Activated CD4-positive, alpha-beta T cell treated with anti-CD3 and anti-CD28 coated beads for 36 hours (primary cell): ENCODE results near the gene SREK1IP1. TPM values are rescaled to one million over a fixed set of nuclear protein-coding genes. Genes with fewer than 3 reads are reported as not detected.

Source experiments
- ATAC-seq: fragments of 200-7000 bp; cut with Tn5 transposase; one replicate; pipeline ENCODE4 v1.10.0; 2021; ENCODE audit warnings: mild to moderate bottlenecking, moderate library complexity
- CTCF ChIA-PET: fragments of 350-600 bp; sonication (Branson Sonifier 250); formaldehyde crosslinking; loops from one replicate; lab custom pipeline; 2021; ENCODE audit warnings: antibody characterized with exemption; lab: Charles Lee
- POLR2A ChIA-PET: fragments of 350-600 bp; sonication (Branson Sonifier 250); formaldehyde crosslinking; loops from one replicate; lab custom pipeline; 2021; ENCODE audit warnings: antibody characterized with exemption, inconsistent platforms; lab: Charles Lee
- DNase-seq: peaks from one replicate; pipeline ENCODE4 v3.0.0-alpha.2; 2020
- H3K27ac Mint-ChIP-seq: one replicate; pipeline ENCODE4 v1.8.0; 2021; ENCODE audit warnings: mixed read lengths
- H3K27me3 Mint-ChIP-seq: one replicate; pipeline ENCODE4 v1.8.0; 2021; ENCODE audit warnings: mixed read lengths
- H3K36me3 Mint-ChIP-seq: one replicate; pipeline ENCODE4 v1.8.0; 2021; ENCODE audit warnings: low read depth, mixed read lengths
- H3K4me1 Mint-ChIP-seq: one replicate; pipeline ENCODE4 v1.8.0; 2021; ENCODE audit warnings: mixed read lengths
- H3K4me3 Mint-ChIP-seq: one replicate; pipeline ENCODE4 v1.8.0; 2021; ENCODE audit warnings: mild to moderate bottlenecking, moderate library complexity, mixed read lengths
- H3K9me3 Mint-ChIP-seq: one replicate; pipeline ENCODE4 v1.8.0; 2021; ENCODE audit warnings: low read depth, mixed read lengths
- intact Hi-C, 2 experiments: fragments of 100-400 bp; cut with DNase I in 1 of 2; cut with micrococcal nuclease in 1 of 2; formaldehyde crosslinking; loops; one replicate each; pipeline versions ENCODE4 v1.14.2 to v1.15.1; 2022 to 2024; cut with DNase I, micrococcal nuclease
- total RNA-seq, 2 experiments: library from RNA; stranded (reverse); gene quantifications; one replicate each; pipeline ENCODE4 v1.2.3, GENCODE V29; 2021

Gene SREK1IP1
- total RNA-seq, 2 experiments from 2014 or later: 27.8 TPM

DNA sequence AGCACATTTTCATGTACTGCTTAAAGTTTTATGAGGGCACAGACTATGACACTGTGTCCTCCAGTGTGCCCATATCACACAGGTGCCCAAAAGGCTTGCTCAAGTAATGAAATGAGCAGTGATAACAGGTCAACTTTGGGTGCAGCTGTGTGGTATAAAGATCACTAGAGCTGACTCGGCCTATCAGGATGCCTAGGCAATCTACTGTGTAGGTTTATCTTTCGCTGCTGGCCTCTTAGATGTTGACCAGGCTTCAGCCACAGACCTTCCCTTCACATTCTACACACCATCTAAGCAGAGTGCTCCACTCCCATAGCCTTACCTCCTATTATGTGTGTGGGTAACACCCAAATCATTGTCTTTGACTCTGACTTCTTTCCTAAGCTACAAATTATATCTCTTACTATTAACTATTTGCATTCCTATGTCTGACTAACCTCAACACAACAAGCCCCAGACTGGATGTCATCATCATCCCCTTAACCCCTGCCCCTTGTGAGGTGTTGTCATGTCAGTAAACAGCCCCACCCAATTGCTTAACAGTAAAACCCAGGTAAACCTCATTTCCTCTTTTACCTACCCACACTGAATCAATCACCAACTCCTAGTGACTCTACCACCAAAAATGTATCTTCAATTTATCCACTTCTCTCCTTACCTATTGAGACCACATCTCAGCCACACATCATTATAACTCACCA lies 2.5 kb downstream of the SREK1IP1 start:
- peaks cover 37% of the 10 kb centered on the region for H3K4me1 Mint-ChIP-seq
- ChIA-PET CTCF (interaction anchor here (0.9 to 1.3 kb wide), 3 partner anchors 12 to 18 kb away, joined by 3 read pairs; no protein-coding TSS in a partner anchor), POLR2A (no interaction called here)
- intact Hi-C loops: loop anchor here (5.0 kb wide), 4 partner anchors 129 to 1376 kb away; partner anchors contain the start of genes ADAMTS6 (in 1 of the 2), CENPK (in 1 of the 2), PPWD1 (in 1 of the 2) and SREK1 (in 1 of the 2)
- no peaks in the 10 kb centered on the region for H3K9me3 Mint-ChIP-seq
- ATAC-seq: no peak
- no peak overlapping the region for H3K4me3 Mint-ChIP-seq
- peak overlapping the region; percentile 56 for H3K27ac Mint-ChIP-seq
- no peak for DNase-seq
- no peaks in the 10 kb centered on the region for H3K27me3 Mint-ChIP-seq
- peaks cover 18% of the 10 kb centered on the region for H3K36me3 Mint-ChIP-seq

DNA sequence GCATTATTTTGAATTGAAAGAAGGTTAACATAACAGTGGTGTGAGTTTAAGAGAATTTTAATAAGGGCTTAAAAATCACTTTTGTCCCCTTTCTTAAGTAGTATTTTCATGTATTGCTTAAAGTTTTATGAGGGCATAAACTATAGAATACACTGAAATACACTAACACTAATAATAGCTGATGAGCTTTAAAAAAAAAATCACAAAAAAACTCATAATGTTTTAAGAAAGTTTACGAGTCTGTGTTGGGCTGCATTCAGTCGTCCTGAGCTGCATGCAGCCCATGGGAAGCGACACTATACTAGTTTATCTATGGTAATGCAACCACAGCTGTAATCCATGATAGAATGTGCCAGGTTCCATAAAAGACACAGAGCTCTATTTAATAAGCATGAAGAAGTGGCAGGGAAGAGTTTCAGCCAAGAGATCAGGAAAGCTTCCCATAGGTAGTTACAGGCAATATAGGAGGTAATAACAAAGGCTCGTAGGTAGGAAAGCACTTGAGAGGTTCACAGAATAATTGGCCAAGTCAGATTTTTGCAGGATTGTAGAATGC lies 4.5 kb downstream of the SREK1IP1 start:
- DNase-seq: no peak
- H3K36me3 Mint-ChIP-seq: peaks cover 22% of the 10 kb centered on the region
- no peak overlapping the region for H3K27ac Mint-ChIP-seq
- intact Hi-C loops: no loop called here
- ChIA-PET CTCF (interaction anchor here (0.6 to 1.0 kb wide), 2 partner anchors 9 to 253 kb away, joined by 3 to 4 read pairs; no protein-coding TSS in a partner anchor), POLR2A (no interaction called here)
- H3K4me3 Mint-ChIP-seq: no peak overlapping the region
- no peaks in the 10 kb centered on the region for H3K9me3 Mint-ChIP-seq
- H3K27me3 Mint-ChIP-seq: no peaks in the 10 kb centered on the region
- no peak for ATAC-seq
- H3K4me1 Mint-ChIP-seq: peaks cover 31% of the 10 kb centered on the region

DNA sequence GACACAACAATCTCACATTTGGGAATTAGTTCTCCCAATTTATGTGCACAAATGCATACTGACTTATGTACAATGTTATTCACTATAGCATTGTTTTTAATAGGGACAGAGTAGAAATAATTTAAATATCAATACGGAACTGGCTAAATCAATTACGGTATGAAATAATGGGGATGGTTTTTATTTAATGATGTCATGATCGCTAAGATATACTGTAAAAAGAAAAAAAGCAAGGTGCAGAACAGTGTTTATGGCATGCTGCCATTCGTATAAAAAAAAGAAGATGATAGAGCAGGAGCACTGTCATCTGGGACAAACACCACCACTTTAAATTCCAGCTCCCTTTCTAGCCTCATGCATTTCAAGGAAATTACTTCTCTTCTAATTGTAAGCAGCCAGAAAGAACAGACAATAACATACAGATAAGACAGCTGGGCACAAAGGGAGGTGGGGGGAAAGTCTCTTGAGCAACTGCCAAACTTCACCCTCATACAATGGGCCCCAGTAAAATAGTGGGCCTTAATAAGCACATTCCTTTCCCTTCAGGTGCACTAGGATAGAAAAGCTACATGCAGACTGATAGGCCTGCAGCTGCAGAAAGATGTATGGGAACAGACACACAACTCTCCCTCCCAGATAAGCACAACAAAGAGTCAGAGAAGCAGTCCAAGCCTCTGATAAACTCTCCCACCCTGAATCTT lies 8.4 kb downstream of the SREK1IP1 start:
- no peak for ATAC-seq
- Mint-ChIP-seq H3K9me3 (no peaks in the 10 kb centered on the region), H3K4me1 (peaks cover 19% of the 10 kb centered on the region), H3K36me3 (peaks cover 11% of the 10 kb centered on the region), H3K27ac (no peak overlapping the region), H3K27me3 (no peaks in the 10 kb centered on the region), H3K4me3 (no peak overlapping the region)
- ChIA-PET POLR2A (no interaction called here), CTCF (no interaction called here)
- intact Hi-C loops: no loop called here
- no peak for DNase-seq

DNA sequence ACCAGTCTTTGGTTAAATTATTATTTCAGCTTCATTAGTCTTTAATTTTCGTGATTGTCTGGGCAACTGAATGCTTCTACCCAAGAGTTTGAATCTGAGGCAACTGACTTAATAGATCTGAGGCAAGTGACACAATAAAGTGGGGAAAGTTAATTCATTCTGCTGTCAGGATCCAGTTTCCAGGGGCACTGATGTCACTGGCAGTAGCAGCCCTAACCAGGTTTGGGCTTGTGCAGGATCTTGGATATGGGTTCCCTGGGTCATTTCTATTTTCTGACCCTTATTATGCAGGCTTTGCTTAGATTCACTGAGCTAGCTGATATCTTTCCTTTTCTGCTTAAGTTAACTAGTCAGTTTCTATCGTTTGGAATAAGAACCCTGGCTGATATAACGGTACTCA lies 9.6 kb downstream of the SREK1IP1 start:
- intact Hi-C loops: no loop called here

DNA sequence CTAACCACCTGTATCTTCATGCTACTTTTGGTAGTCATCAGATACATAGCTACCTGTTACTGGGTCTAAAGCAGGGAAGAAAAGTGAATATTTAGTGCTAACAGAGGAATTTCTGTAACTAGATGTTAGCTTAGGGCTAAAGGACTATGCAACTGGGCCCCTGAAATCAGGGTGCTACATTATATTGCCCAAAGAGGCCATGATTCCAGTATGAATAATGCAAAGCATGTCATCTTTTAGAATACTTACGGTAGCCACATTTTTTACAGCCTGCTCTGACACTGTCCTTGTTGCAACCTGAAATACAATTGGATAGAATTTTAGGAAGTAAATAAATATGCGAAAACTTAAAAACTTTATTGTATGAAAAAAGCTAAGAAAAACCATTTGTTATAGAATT lies 14.4 kb downstream of the SREK1IP1 start:
- ChIA-PET POLR2A (interaction anchor here (0.7 kb wide), 1 partner anchor 207 kb away, joined by 3 read pairs; no protein-coding TSS in a partner anchor), CTCF (interaction anchor here (1.0 kb wide), 1 partner anchor 12 kb away, joined by 3 read pairs; no protein-coding TSS in a partner anchor)
- intact Hi-C loops: no loop called here
- DNase-seq (no peak), ATAC-seq (no peak)
- Mint-ChIP-seq H3K4me1 (peaks cover 6% of the 10 kb centered on the region), H3K36me3 (peaks cover 3% of the 10 kb centered on the region), H3K9me3 (no peaks in the 10 kb centered on the region), H3K27ac (no peak overlapping the region), H3K27me3 (no peaks in the 10 kb centered on the region), H3K4me3 (no peak overlapping the region)

More for the DNA sequence above, 9.6 kb downstream of the SREK1IP1 start:
- no peaks in the 10 kb centered on the region for H3K9me3 Mint-ChIP-seq
- DNase-seq: no peak
- POLR2A ChIA-PET: no interaction called here
- peaks cover 9% of the 10 kb centered on the region for H3K36me3 Mint-ChIP-seq
- CTCF ChIA-PET: interaction anchor here (1.4 kb wide), 1 partner anchor 12 kb away, joined by 3 read pairs; no protein-coding TSS in a partner anchor
- H3K27me3 Mint-ChIP-seq: no peaks in the 10 kb centered on the region
- peaks cover 15% of the 10 kb centered on the region for H3K4me1 Mint-ChIP-seq
- no peak for ATAC-seq
- H3K27ac Mint-ChIP-seq: no peak overlapping the region
- no peak overlapping the region for H3K4me3 Mint-ChIP-seq

DNA sequence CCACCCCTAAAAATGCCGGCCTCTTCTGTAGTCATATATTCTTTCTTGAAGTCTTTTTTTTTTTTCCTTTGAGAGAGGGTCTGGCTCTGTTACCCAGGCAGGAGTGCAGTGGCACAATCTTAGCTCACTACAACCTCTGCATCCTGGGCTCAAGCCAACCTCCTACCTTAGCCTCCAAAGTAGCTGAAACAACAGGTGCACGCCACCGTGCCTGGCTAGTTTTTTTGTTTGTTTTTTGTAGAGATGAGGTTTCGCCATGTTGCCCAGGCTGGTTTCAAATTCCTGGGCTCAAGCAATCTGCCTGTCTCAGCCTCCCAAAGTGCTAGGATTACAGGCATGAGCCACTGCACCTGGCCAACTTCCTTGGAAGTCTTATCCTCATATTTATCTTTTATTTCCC lies 19.1 kb downstream of the SREK1IP1 start:
- no peak overlapping the region for H3K27ac Mint-ChIP-seq
- no peaks in the 10 kb centered on the region for H3K9me3 Mint-ChIP-seq
- no peaks in the 10 kb centered on the region for H3K27me3 Mint-ChIP-seq
- H3K36me3 Mint-ChIP-seq: peaks cover 8% of the 10 kb centered on the region
- H3K4me3 Mint-ChIP-seq: no peak overlapping the region
- ChIA-PET POLR2A (interaction anchor here (0.6 to 0.8 kb wide), 2 partner anchors 747 to 784 kb away, joined by 3 read pairs; no protein-coding TSS in a partner anchor), CTCF (interaction anchor here (0.7 to 1.0 kb wide), 2 partner anchors 17 to 33 kb away, joined by 3 to 5 read pairs; no protein-coding TSS in a partner anchor)
- ATAC-seq (no peak), DNase-seq (no peak)
- intact Hi-C loops: no loop called here
- peaks cover 12% of the 10 kb centered on the region for H3K4me1 Mint-ChIP-seq

DNA sequence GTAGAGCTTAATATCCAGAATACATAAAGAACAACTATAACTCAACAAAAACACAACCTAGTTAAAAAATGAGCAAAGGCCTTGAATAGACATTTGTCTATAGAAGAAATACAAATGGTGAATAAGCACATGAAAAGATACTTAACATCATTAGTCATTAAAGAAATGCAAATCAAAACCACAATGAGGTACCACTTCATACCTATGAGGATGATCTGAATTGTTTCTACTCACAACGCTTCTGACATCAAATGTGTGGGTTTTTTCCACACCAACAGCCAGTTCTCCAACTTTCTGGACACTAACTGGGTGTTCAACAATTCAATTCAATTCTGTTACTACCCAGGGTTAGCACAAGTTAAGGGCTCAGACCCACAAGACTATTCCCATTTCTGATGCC lies 22.0 kb downstream of the SREK1IP1 start:
- POLR2A ChIA-PET: no interaction called here
- no peaks in the 10 kb centered on the region for H3K27me3 Mint-ChIP-seq
- peak; percentile 19 for ATAC-seq
- peaks cover 8% of the 10 kb centered on the region for H3K36me3 Mint-ChIP-seq
- no peak overlapping the region for H3K27ac Mint-ChIP-seq
- no peak for DNase-seq
- intact Hi-C loops: no loop called here
- CTCF ChIA-PET: interaction anchor here (0.9 kb wide), 1 partner anchor 12 kb away, joined by 3 read pairs; no protein-coding TSS in a partner anchor
- H3K4me1 Mint-ChIP-seq: peaks cover 12% of the 10 kb centered on the region
- H3K9me3 Mint-ChIP-seq: no peaks in the 10 kb centered on the region
- no peak overlapping the region for H3K4me3 Mint-ChIP-seq

DNA sequence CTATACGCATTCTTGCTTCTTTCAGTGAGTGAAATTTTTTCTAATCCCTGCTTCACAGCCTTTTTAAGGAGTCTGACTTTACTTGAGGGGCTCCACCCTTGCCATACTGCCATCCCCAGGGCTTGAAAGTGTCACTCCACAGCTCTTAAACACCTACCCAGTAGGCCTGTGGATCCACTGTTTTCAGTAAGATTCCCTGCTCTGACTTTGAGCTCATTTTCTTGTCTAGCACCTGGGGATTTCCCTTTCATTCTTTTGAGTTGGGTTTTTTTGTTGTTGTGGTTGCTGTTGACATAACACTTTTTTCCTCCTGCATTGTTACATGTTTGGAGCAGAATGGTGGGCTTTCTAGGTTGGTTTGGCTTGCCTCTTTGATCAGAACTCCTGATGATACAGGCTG lies 23.6 kb downstream of the SREK1IP1 start:
- ChIA-PET POLR2A (interaction anchor here (0.6 kb wide), 1 partner anchor 737 kb away, joined by 3 read pairs; the partner anchor contains the start of gene ADAMTS6), CTCF (no interaction called here)
- no peaks in the 10 kb centered on the region for H3K9me3 Mint-ChIP-seq
- no peaks in the 10 kb centered on the region for H3K27me3 Mint-ChIP-seq
- H3K4me3 Mint-ChIP-seq: no peak overlapping the region
- peaks cover 12% of the 10 kb centered on the region for H3K36me3 Mint-ChIP-seq
- ATAC-seq: no peak
- H3K27ac Mint-ChIP-seq: no peak overlapping the region
- intact Hi-C loops: no loop called here
- no peak for DNase-seq
- peaks cover 12% of the 10 kb centered on the region for H3K4me1 Mint-ChIP-seq

DNA sequence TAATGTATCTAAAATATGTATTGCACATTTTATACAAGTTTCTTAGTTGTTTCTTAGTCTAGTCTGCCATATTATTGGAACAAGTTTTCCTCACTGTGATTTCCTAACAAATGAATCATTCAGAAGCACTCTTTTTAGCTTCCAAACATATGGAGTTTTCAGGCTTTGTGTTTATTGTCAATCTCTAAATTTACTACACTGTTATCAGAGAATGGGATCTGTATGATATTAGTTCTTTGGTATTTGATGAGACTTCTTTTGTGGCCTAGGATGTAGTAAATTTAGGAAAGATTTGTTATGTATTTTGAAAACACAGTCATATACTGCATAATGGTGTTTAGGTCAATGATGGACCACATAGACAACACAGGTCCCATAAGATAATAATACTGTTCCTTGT lies 25.7 kb downstream of the SREK1IP1 start:
- no peak for ATAC-seq
- Mint-ChIP-seq H3K4me1 (peaks cover 12% of the 10 kb centered on the region), H3K4me3 (no peak overlapping the region), H3K27me3 (no peaks in the 10 kb centered on the region), H3K9me3 (no peaks in the 10 kb centered on the region), H3K27ac (no peak overlapping the region), H3K36me3 (peaks cover 17% of the 10 kb centered on the region)
- DNase-seq: no peak
- intact Hi-C loops: no loop called here
- ChIA-PET POLR2A (no interaction called here), CTCF (no interaction called here)

DNA sequence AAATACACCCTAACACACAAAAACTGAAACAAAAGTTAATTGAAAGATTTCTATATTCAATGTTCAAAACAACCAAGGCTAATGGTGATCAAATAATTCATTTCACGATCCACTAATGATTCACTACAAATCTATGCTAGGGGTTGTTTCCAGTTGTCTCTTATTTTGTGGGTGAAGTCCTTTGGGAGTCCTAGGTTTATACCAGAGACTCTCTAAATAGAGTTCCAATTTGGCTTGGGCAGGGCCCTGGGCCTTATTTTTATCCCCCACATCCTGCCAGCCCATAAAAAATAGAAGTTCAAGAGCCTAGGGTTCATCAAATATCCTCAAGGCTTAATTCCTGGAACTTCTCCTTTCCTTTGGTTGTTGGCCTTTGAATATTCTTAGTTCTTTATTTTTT lies 26.1 kb downstream of the SREK1IP1 start:
- peaks cover 12% of the 10 kb centered on the region for H3K4me1 Mint-ChIP-seq
- H3K27me3 Mint-ChIP-seq: no peaks in the 10 kb centered on the region
- CTCF ChIA-PET: no interaction called here
- no peaks in the 10 kb centered on the region for H3K9me3 Mint-ChIP-seq
- intact Hi-C loops: no loop called here
- POLR2A ChIA-PET: no interaction called here
- H3K36me3 Mint-ChIP-seq: peaks cover 16% of the 10 kb centered on the region
- DNase-seq: no peak
- no peak overlapping the region for H3K4me3 Mint-ChIP-seq
- H3K27ac Mint-ChIP-seq: no peak overlapping the region
- no peak for ATAC-seq

DNA sequence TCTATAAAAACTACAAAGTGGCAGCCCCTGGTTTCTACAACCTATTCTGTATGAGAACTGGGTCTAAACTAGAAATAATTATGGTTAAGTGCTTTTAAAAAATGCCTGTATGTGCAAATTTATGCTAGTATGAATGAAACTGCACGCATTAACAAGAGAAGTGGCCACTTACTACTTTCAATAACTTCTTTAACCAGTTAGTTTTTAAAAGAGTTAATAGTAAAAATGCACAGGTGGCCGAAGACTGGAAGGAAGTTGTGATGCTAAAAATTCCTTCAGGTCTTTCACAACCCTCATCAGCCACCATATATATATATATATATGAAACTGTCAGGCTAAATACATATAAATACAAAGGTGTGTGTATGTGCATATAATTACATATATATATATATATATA lies 41.3 kb downstream of the SREK1IP1 start:
- no peak overlapping the region for H3K4me3 Mint-ChIP-seq
- DNase-seq (no peak), ATAC-seq (no peak)
- H3K9me3 Mint-ChIP-seq: no peaks in the 10 kb centered on the region
- H3K27me3 Mint-ChIP-seq: no peaks in the 10 kb centered on the region
- POLR2A ChIA-PET: no interaction called here
- CTCF ChIA-PET: no interaction called here
- intact Hi-C loops: no loop called here
- no peaks in the 10 kb centered on the region for H3K4me1 Mint-ChIP-seq
- no peak overlapping the region for H3K27ac Mint-ChIP-seq
- peaks cover 38% of the 10 kb centered on the region for H3K36me3 Mint-ChIP-seq
